Measurements from ENCODE around the gene TRIM62. TPM values are rescaled to one million over a fixed set of nuclear protein-coding genes. Genes with fewer than 3 reads are reported as not detected.

The TRIM62 gene
- polyA plus RNA-seq (2013, experiment 1 of 2; ENCODE audit: insufficient read length): 4.4 TPM
- polyA plus RNA-seq (2013, experiment 2 of 2; ENCODE audit: insufficient read length): 4.9 TPM

DNA sequence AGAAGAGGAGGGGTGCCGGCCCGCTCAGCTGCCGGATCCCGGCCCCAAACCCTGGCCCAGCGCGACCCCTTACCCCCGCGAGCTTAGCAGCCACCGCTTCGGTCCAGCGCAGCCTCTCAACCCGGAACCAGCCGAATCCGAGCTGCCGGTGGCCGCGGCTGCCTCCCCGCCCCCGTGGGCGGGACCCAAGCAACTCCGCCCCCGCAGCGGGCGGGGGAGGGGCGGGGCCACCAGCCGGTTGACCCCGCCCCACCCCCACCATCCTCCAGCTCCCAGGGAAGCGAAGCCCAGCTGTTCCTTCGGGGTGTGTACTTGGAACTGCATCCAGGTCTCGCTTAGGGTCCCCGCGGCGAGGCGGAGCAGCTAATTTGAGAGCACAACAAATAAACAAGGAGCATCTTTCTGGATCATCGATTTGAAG, at the start of gene TRIM62:
TRIM62 (minus strand) TSS at position 123 of the 421 bp plus-strand sequence. CDS start 611 bp downstream, outside the sequence.
- DNase-seq: peak; percentile 86

DNA sequence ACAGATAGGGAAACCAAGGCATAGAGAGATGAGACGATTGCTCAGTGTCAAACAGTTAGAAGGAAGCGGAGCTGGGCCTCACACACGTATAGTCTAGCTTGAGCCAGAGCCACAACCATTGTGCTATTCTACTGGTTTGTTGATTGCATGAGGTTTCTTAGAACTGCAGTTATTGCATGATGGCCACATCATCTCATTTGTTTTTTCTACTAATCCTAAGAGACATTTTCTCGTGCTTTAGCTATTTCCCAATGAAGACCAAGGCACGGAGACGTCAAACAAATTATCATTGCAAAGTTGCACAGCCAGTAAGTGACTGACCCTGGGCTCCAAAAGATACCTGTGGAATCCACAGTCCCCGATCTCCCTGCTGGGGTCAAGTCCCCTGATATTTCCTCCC, 49.3 kb upstream of the TRIM62 start:
- DNase-seq: no peak

DNA sequence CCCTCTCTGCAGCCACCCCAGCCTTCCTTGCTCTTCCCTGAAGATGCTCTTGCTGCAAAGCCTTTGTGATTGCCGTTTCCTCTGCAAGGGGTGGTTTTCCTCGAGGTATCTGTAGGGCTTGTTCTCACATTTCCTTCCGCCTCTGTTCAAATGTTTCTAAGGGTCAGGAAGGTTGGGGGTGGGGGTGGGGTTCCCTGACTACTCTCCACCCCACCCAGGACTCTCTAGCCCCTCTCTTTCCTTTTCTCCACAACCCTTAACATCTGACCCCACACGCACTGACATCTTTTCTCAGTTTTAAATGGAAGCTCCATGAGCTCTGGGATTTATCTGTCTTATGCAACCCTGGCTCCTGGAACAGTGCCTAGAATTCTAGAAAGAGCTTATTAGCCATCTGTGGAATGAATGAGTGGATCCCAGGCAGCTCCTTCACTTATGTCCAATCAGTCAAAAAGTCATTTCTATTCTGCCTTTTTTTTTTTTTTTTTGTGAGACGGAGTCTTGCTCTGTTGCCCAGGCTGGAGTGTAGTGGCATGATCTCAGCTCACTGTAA, 47.2 kb upstream of the TRIM62 start:
- peak; percentile 95 for DNase-seq

DNA sequence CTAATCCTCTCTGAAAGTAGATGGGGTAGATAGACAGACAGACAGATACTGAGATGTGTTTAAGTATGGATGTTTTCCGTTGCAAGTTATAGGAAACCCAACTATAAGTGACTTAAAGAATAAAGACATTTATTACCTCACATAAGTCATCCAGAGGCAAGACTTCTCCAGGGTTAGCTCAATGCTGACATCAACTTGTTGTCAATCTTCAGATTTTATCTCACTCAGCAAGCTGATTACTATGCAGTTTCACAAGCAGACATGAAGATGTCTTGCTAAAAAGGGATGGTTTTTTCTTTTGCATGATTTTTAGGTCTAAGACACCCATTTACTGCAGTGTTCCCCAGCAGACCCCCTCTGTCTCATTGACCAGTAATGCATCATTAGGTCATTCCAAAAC, 43.7 kb upstream of the TRIM62 start:
- no peak for DNase-seq

DNA sequence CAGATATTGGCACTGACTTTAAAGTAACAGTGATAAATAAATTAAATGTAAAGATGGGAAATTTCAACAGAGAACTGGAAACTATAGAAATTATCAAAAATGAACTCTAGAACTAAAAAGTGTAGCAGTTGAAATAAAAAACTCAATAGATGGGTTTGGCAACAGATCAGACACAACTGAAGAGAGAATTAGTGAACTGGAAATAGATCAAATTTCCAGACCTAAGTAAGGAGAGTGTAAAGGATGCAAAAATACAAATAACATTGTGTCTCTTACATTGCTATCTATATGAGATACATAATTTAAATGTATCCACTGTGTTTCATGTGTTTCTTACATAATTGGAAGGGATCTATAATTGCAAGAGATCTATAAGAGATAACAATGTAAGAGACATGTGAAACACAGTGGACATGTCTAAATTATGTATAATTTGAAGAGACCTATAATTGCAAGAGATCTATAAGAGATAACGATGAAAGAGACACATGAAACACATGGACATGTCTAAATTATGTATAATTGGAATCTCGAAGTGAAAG, 42.4 kb upstream of the TRIM62 start:
- DNase-seq: no peak

DNA sequence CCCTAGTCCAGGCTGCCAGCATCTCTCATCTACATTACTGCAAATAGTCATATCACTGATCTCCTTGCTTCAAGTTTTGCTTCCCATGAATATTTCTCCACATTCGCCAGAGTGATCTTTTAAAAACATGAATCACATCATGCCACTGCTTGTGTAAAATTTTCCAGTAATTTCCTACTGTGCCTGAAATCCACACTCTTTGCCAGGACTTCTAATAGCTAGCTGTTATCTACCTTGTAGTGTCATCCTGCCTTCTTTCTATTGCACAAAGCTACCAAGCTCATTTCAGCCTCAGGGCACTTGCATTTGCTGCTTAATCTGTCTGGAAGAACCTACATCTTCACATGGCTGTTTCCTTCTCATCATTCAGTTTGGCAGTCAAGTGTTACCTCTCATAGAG, 40.5 kb upstream of the TRIM62 start:
- no peak for DNase-seq

DNA sequence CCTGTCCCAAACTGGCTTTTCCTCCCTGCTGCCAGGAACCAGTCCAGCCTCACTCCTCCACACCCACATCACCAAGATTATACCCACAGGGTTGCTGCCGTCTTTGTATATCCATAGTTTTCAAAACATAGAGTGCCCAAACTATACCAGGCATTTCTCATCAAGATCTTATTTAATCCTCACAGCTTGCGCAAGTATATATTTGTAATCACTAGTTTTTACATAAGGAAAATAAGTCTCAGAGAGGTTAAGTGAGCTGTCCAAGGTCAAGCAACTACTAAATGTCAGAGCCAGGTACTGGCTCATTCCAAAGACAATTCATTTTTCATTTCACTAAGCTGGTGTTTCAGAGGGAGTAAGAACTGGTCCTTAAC, 39.5 kb upstream of the TRIM62 start:
- no peak for DNase-seq

DNA sequence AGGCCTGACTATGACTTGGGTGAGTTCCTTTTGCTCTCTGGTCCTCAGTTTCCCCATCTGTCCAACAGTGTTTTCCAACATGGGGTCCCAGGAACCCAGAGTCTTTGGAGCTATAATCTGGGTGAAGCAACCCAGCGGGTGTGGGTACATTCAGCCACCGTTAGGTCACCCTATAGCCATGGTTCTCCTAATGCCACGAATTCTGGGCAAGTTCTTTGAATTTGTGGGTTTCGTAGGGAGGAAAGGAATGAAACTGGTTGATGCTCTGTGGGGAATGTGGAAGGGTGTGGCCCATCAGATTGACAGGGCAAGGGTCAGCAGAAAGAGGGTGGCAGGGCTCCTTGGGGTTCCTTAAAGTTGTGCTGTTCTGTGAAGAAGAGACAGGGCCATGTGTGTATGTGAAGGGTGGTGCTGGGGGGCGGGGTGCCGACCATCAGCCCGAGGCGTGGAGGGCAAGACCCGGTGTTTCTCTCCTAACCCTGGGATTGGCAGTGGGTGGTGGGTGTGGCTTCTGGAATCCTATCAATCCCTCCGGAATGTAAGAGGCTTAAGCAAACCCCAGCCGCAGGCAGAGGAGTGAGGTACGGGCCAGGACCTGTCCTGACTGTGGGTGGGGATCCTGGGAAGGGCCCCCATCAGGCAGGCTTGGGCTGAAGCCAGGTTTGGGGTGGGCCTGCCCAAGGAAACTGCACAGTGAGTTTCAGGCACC, 39.0 kb upstream of the TRIM62 start:
- no peak for DNase-seq

DNA sequence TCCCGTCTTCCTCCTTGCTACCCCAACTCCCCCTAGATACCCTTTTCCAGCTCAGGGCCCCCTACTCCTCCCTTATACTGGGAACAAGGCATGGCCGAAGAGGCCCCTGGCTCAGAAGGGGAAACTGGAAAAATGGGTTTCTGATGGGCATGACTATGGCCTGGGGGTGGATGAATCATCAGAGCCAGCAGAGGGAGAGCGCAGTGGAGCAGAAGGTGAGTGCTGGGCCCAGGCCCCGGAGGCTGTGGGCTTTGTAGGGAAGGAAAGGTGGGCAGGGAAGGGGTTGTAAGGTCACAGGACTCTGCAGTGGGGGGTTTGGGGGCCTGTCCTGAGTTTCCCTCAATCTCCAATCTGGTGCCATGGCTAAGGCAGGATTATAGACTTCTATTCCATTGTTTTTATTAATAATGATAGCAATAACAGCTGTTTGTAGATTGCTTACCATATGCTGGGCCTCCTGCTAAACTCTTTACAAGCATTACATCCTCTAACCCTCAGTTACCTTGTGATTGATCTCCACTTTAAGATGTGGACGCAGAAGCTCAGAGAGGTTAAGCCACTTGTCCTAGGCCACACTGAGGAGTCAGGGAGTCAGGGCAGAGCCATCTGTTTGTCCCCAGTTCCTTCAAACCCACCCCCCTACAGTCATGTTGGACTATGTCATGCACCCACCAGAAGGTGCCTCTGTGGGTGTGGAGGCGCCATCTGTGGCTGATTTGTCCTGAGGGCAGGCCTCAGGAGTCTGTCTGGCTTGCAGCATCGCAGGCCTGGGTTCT, 38.2 kb upstream of the TRIM62 start:
- DNase-seq: no peak

DNA sequence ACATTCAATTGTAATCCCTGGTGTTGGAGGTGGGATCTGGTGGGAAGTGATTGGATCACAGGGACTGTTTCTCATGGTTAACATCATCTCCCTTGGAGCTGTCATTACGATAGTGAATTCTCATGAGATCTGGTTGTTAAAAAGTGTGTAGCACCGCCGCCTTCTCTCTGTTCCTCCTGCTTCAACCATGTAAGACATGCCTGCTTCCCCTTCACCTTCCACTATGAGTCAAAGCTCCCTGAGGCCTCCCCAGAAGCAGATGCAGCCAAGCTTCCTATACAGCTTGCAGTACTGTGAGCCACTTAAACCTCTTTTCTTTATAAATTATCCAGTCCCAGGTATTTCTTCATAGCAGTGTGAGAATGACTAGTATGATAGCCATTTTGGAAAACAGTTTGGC, 30.1 kb upstream of the TRIM62 start:
- DNase-seq: no peak

DNA sequence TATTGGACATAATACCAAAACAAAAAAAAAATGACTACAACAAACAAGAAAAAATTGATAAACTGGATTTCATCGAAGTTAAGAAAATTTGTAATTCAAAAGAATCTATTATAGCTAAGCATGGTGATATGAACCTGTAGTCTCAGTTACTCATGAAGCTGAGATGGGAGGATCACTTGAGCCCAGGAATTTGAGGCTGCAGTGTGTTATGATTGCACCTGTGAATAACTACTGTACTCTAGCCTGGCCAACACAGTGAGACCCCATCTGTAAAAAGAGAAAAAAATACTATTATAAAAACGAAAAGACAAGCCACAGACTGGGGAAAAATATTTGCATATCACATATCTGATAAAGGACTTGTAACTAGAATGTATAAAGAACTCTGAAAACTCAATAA, 24.5 kb upstream of the TRIM62 start:
- no peak for DNase-seq

DNA sequence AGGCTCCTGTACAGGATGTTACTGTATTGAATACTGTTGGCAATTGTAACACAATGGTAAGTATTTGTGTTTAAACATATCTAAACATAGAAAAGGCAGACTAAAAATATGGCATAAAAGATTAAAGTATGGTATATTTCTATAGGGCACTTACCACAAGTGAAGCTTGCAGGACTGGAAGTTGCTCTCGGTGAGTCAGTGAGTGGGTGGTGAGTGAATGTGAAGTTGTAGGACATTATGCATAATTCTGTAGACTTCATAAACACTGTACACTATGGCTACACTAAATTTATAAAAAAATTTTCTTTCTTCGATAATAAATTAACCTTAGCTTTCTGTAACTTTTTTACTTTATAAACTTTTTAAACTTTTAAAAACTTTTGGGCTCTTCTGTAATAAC, 13.7 kb upstream of the TRIM62 start:
- no peak for DNase-seq

DNA sequence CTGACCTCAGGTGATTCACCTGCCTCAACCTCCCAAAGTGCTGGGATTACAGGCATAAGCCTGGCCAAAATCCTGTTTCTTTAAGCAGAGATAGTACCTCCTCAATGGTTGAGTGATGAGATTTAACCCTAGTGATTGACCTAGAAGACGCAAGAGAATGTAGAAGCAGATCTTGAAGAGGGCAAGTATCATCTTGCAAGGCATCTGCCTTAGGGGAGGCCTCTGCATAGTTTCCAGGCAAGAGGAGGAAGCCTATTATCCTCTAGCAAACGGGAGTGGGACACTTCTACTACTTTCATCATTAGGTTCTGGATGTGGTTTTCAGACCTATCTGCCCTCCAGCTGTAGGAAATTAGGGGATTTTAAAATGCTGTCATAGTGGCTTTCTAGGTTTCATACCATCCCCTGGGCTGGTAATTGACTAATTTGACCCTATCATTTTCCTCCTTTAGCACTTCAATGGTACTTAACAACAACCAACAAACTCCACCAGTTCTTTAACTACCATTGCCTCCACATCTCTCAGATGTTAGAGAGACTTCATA, 10.0 kb upstream of the TRIM62 start:
- no peak for DNase-seq

DNA sequence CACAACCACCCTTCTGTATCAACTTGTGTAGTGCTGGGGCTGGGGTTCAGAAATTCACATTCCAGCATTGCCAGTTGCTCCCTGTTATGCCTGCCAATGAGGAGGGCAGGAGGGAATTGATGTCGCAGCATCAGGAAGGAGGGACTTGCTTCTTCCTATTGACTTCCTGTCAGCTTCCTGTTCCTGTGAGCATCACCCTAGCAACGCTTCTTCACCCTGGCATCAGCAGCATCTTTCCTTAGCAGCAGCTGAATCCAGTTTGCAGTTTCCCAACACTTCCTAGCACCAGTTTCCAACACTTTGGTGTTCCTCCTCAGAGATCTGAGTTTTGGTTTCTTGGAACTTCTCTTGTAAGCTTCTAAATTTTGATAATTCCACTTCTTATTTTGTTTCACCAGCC, 8.9 kb upstream of the TRIM62 start:
- no peak for DNase-seq

DNA sequence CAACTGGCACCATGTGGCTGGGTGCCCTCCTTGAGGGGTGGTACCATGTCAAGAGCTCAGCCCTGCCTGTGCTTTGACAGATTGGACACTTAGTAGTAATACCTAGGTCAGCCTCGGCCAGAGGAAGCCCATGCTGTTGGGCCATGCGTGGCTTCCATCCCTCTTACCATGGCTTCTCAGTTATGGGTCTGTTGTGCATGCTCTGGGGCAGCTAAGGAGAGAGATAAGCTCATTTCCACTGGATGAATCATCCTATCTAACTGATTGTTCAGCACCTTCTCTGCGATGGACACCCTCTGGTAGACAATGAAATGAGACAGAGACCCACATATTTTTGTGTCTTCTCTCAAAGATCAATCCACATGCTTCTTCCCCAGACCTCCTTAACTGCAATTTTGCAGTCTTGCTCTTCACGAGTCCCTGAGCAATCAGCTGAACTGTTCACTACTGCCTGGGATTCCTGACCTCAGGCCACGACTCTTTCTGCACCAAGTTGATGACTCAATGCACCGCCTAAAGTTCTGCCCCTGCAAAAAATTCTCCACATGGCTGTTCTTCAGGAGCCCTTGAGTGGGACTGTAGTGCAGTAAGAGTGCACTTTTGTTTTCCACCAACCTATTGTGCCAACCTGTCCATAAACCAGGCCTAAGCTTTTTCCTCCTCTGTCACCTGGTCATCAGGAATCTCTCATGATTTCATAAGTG, 6.9 kb upstream of the TRIM62 start:
- DNase-seq: no peak

DNA sequence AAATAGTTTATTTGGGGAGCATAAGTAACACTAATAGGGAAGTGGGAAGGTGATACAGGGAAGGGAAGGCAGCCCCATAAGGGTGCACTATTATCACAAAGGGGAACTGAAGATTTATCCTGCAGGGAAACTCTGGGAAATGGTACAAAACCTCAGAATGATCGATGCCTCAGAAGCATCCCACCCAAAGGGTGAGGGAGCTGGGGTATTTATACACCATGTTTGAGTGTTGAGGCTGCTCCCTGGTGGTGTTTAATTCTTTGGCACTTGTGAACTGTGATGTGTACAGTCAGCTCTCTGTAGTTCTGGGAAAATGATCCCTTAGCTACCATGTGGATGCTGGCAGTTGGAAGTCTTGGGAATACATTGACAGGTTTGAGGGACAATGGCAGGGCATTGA, 5.1 kb upstream of the TRIM62 start:
- no peak for DNase-seq

DNA sequence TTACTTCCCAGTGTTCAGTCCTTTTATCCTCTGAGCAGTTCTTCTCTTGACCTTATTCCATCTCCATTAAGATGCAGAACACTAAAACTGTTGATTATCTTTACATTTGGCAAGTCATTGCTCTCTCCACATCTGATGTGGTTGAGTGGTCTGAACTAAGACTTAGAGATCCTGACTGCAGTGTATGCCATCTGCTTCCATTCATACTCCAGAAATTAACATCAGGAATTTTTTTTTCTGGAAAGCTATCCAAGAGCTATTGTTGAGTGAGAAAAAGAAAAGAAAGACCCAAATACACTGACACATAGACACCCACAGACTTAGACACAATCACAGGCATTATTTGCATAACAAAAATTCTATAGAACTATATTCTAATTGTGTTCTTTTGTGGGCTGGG, 3.7 kb upstream of the TRIM62 start:
- no peak for DNase-seq

DNA sequence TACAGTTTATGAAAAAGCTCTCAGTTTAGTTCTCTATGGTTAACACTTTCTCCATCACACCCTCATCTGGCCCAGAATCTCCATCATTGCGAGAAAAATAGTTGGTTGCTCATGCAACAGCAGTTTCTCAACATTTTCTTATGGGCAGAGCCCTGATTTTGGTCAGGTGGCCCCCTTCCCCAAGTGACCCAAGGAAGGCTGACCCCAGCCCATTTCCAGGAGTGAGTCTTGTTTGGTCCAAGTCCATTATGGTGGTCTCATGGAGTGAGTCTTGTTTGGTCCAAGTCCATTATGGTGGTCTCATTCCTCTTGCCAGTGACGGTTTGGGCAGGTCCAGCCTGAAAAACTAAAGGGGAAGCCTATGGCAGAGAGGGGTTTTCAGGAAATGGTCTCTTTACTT, 1.5 kb upstream of the TRIM62 start:
- DNase-seq: no peak

DNA sequence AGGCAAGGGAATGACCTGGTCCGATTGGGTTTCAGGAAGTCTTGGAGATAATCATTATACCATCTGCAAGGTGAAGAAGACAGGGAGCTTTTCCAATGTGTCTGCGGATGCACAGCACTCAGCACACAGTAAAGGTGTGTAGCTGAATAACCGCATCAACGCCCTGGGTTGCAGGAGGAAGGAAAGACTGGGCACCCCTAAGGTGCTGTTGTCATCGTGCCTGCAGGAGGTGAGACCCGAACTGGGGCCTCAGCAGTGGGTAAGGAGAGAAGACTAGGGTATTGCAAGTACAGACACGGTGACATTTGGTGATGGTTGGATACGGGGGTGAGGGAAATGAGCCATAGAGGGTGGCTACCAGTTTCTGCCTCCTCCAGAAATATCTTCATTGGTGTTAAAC, 1.1 kb upstream of the TRIM62 start:
- DNase-seq: no peak

DNA sequence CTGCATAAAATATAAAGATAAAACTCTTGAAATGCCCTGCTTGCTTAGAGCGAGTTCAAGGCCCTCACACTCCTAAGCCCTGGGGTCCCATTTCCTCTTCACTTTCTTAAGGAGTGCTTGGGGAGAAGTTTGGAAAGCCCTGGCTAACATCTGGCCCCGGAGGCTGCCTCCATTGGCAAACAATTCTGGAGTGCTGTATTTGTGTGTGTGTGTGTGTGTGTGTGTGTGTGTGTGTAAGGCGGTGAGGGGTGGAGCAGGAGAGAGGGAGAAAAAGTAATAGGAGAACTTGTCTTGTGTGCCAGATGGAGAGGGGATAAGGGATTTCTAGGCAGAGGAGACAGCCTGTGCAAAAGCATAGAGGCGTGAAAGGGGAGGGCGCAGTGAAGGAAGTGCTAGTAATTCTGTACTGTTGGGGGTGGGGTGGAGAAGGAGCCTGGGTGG, 578 bp upstream of the TRIM62 start:
- DNase-seq: peak; percentile 54

DNA sequence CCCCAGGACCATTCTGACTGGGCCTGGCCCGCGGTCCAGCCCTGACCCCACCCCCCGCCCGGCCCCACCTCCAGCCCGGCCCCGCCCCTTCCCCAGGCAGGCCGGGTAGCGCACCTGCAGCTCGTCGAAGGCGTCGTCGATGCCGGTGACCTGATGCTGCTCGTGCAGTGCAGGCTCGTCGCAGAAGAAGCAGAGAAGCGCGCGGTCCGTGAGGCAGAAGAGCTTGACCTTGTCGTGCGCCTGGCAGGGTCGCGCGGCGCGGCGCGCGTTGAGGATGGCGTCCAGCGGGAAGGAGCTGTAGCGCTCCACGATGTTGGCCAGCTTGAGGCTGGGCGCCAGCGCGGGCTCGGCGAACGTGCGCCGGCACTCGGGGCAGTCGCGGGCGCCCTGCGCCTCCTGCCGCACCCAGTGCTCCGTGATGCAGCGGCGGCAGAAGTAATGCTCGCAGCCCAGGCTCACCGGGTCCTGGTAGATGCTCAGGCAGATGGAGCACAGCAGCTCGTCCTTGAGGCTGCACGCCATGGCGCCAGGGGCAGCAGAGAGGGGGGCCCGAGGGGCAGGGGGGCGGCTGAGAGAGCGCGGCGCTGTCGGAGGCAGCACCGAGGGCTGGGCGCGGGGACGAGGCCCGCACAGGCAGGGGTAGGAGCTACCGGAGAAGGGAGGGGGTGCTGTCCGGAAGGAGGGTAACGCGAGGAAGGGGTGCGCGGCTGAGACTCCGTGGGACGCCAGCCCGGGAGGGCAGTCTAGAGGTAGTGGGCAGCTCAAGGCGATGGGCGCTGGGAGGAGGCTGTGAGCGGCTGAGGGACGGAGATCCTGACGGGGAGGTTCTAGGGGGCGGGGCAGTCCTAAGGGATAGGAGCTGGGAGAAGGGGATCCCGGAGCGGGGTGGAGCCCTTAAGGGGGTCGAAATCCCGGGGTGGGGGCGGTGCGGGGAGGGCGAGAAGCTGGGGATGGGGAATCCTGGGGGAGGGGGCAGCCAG, 642 bp downstream of the TRIM62 start:
- DNase-seq: peak; percentile 84

Measured in fibroblast of skin of abdomen (primary cell).